ENCODE measurements around the gene MYO15A. TPM values are rescaled to one million over a fixed set of nuclear protein-coding genes. Genes with fewer than 3 reads are reported as not detected.

MYO15A gene
- polyA plus RNA-seq, 3 donors = 0.31 to 4.4 (median 0.56) TPM

- H3K27ac Mint-ChIP-seq = peak overlapping the region in 2 of 7 donors; percentile 50 to 53
- intact Hi-C loops (cut with micrococcal nuclease) = no loop called here
Observed at GRCh38 chr17:18161207-18162145, 52.9 kb downstream of the MYO15A start.

DNA sequence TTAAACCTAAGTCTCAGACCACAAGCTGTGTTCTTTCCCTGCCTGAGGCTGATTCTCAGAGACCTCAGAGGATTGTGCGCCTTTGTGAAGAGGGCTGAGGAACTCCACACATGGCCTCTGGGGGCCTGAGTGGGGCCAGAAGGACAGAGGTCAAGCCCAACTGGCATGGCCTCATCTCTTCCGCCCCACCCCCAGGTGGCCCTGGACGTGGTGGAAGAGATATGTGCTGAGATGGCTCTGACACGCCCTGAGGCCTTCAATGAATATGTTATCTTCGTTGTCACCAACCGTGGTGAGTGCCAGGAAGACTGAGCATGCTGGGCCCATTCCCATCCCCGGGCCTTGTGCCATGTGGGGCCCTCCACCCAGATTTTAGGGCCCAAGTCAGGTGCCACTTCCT, 55.0 kb downstream of the MYO15A start:
- H3K9me3 ChIP-seq (replicated peaks in 1 of 2; ENCODE audit: control insufficient read depth in 1 of 2, insufficient read depth in 1 of 2, low read length in 2 of 2) = peaks cover 0 to 7% of the 10 kb centered on the region in 2 donors
- WGBS (ENCODE audit: insufficient coverage) = 90% methylated on average over 6 of the region's 7 CpGs
- H3K4me2 ChIP-seq (replicated peaks; ENCODE audit: extremely low read depth, low read length, poor library complexity, severe bottlenecking) = no peak overlapping the region
- H3K9ac ChIP-seq (ENCODE audit: insufficient read depth, low read length, poor library complexity, severe bottlenecking) = no peak overlapping the region
- Mint-ChIP-seq H3K4me1 (peaks cover 4% of the 10 kb centered on the region), H3K4me3 (no peak overlapping the region), H3K27ac (no peak overlapping the region), H3K36me3 (no peaks in the 10 kb centered on the region), H3K9me3 (peaks cover 0 to 5% (median 2%) of the 10 kb centered on the region in 7 donors), H3K27me3 (ENCODE audit: low read depth in 3 of 3) (peaks cover 0 to 3% (median 2%) of the 10 kb centered on the region in 3 donors)
- no peak overlapping the region for H3K27ac ChIP-seq (ENCODE audit: low read depth in 1 of 2, low read length in 2 of 2)
- no peak for DNase-seq
- no peak overlapping the region for H3K4me3 ChIP-seq (replicated peaks in 1 of 3; ENCODE audit: low read depth in 2 of 3, low read length in 3 of 3)
- H3K4me1 ChIP-seq (ENCODE audit: control insufficient read depth in 1 of 2, insufficient read depth in 2 of 2, low read length in 2 of 2) = peaks cover 3 to 6% of the 10 kb centered on the region in 2 donors
- no peak overlapping the region for H2AFZ ChIP-seq (ENCODE audit: insufficient read depth, low read depth, low read length, poor library complexity, severe bottlenecking)
- intact Hi-C loops (cut with micrococcal nuclease) = no loop called here
- no peaks in the 10 kb centered on the region for H4K20me1 ChIP-seq (ENCODE audit: insufficient read depth, low read length)
- TF ChIP-seq CTCF (IDR thresholded peaks at IDR 0.05) = no peak
- H3K79me2 ChIP-seq (ENCODE audit: insufficient read depth, low read length) = no peaks in the 10 kb centered on the region
- H3K36me3 ChIP-seq (replicated peaks in 1 of 2; ENCODE audit: control insufficient read depth in 1 of 2, insufficient read depth in 2 of 2, low read length in 2 of 2) = no peaks in the 10 kb centered on the region
- H3K27me3 ChIP-seq (ENCODE audit: control insufficient read depth in 2 of 2, insufficient read depth in 2 of 2, low read length in 2 of 2) = no peaks in the 10 kb centered on the region

More at GRCh38 chr17:18161207-18162145, 52.9 kb downstream of the MYO15A start:
- no peaks in the 10 kb centered on the region for H3K36me3 ChIP-seq (replicated peaks in 1 of 2; ENCODE audit: control insufficient read depth in 1 of 2, insufficient read depth in 2 of 2, low read length in 2 of 2)
- peaks cover 12% of the 10 kb centered on the region for H3K4me1 Mint-ChIP-seq
- H3K9ac ChIP-seq (ENCODE audit: insufficient read depth, low read length, poor library complexity, severe bottlenecking) = no peak overlapping the region
- no peak overlapping the region for H2AFZ ChIP-seq (ENCODE audit: insufficient read depth, low read depth, low read length, poor library complexity, severe bottlenecking)
- H4K20me1 ChIP-seq (ENCODE audit: insufficient read depth, low read length) = no peaks in the 10 kb centered on the region
- H3K9me3 Mint-ChIP-seq = peaks cover 0 to 2% (median 0%) of the 10 kb centered on the region in 7 donors
- no peak overlapping the region for H3K27ac ChIP-seq (ENCODE audit: low read depth in 1 of 2, low read length in 2 of 2)
- H3K79me2 ChIP-seq (ENCODE audit: insufficient read depth, low read length) = no peaks in the 10 kb centered on the region
- no peak overlapping the region for H3K4me3 ChIP-seq (replicated peaks in 1 of 3; ENCODE audit: low read depth in 2 of 3, low read length in 3 of 3)
- no peak for DNase-seq
- no peaks in the 10 kb centered on the region for H3K36me3 Mint-ChIP-seq
- H3K4me1 ChIP-seq (ENCODE audit: control insufficient read depth in 1 of 2, insufficient read depth in 2 of 2, low read length in 2 of 2) = peaks cover 6 to 21% of the 10 kb centered on the region in 2 donors
- H3K27me3 Mint-ChIP-seq (ENCODE audit: low read depth in 3 of 3) = peaks cover 0 to 3% (median 2%) of the 10 kb centered on the region in 3 donors
- WGBS (ENCODE audit: insufficient coverage) = 94% methylated on average over 3 of the region's 12 CpGs
- H3K9me3 ChIP-seq (replicated peaks in 1 of 2; ENCODE audit: control insufficient read depth in 1 of 2, insufficient read depth in 1 of 2, low read length in 2 of 2) = no peaks in the 10 kb centered on the region
- no peak overlapping the region for H3K4me2 ChIP-seq (replicated peaks; ENCODE audit: extremely low read depth, low read length, poor library complexity, severe bottlenecking)
- TF ChIP-seq CTCF (IDR thresholded peaks at IDR 0.05) = no peak
- no peaks in the 10 kb centered on the region for H3K27me3 ChIP-seq (ENCODE audit: control insufficient read depth in 2 of 2, insufficient read depth in 2 of 2, low read length in 2 of 2)
- no peak overlapping the region for H3K4me3 Mint-ChIP-seq

Data from CD14-positive monocyte (primary cell).